ENCODE results near the gene PLA2G7.

Gene PLA2G7

GRCh38 chr6:46688117-46688965, 46.8 kb downstream of the PLA2G7 start:
- DNase-seq, result no peak

- DNase-seq, result no peak
Observed at GRCh38 chr6:46687619-46688097, 47.5 kb downstream of the PLA2G7 start, which contains the start of gene TDRD6. Gene TDRD6 (plus strand): TSS chr6:46687885. CDS start chr6:46688129, 244 bp downstream.

GRCh38 chr6:46684771-46685170, 50.4 kb downstream of the PLA2G7 start:
- no peak for DNase-seq

GRCh38 chr6:46677314-46677654, 57.9 kb downstream of the PLA2G7 start:
- DNase-seq, result no peak

GRCh38 chr6:46676604-46677313, 58.4 kb downstream of the PLA2G7 start:
- DNase-seq, result no peak

GRCh38 chr6:46674410-46674809, 60.8 kb downstream of the PLA2G7 start:
- DNase-seq, result no peak

- DNase-seq, result no peak
Observed at GRCh38 chr6:46667377-46667776, 67.8 kb downstream of the PLA2G7 start.

- no peak for DNase-seq
Observed at GRCh38 chr6:46661483-46661882, 73.7 kb downstream of the PLA2G7 start.

- no peak for DNase-seq
Observed at GRCh38 chr6:46657642-46658041, 77.5 kb downstream of the PLA2G7 start.

GRCh38 chr6:46655803-46656202, 79.4 kb downstream of the PLA2G7 start:
- no peak for DNase-seq
